Measurements from ENCODE around the gene TAP2.
"Not testable (repeated sequence)": the region's sequence is repeated elsewhere in the genome, so short reads cannot be mapped to it uniquely, and the experiment has no call there.

The TAP2 gene

DNA sequence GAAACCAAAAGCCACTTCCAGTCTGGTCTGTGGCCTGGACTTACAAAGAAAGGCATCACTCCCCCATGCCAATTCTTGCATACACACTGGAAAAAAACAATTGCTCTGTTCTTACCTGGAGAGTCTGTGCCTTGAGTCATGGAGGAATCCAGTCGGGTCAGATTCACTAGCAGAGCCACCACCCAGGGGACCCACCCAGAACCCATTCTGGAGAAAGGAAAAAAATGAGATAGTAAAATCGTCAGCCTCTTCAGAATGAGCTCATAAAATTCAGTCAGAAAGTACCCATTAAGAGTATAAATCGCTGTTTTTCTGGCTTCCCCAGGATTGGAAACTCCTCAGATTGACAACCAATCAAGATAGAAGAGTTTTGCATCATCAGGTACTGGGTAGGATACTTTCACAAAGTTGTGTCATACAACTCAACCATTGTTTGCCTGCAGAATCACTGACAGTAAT lies 21.8 kb downstream of the TAP2 start, which contains the start of gene HLA-DOB:
Gene HLA-DOB, minus strand, starts transcription at position 257 of the 459 bp plus-strand sequence. Its CDS starts 51 bp downstream, at position 206.
- no peak for DNase-seq
- Histone ChIP-seq H3K4me1 (ENCODE audit: control insufficient read depth, insufficient read depth, low read length, poor library complexity, severe bottlenecking) (no peaks in the 10 kb centered on the region), H3K36me3 (ENCODE audit: control insufficient read depth, insufficient read depth, low read length) (no peaks in the 10 kb centered on the region), H3K27me3 (replicated peaks; ENCODE audit: control insufficient read depth, insufficient read depth, low read length, poor library complexity, severe bottlenecking) (no peaks in the 10 kb centered on the region), H3K27ac (ENCODE audit: insufficient read depth, low read length, poor library complexity, severe bottlenecking) (no peak within 1 kb of the TSS), H3K9me3 (ENCODE audit: control insufficient read depth, low read length) (no peaks in the 10 kb centered on the region), H3K4me3 (ENCODE audit: insufficient read depth, low read depth, low read length, poor library complexity, severe bottlenecking) (no peak within 1 kb of the TSS)

DNA sequence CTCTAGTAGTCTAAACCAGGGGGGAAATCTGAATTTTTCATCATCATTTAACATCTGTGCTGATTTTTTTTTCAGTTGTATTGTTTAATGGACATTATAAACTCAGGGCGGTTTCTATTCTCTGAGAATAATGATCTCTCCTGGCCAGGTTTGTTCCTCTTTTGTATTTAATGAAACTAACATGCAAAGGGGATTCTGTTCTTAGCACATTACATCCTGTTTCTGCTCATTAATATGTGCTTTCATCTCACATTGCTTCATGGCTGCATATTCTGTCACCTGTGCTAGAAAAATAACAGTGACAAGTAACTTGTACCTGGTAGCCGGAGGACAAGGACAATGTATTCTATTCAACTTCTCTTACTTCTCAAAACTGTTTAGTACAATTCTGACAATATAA lies 22.5 kb downstream of the TAP2 start:
- Histone ChIP-seq H3K36me3 (ENCODE audit: control insufficient read depth, insufficient read depth, low read length) (no peaks in the 10 kb centered on the region), H3K27ac (ENCODE audit: insufficient read depth, low read length, poor library complexity, severe bottlenecking) (no peak overlapping the region), H3K4me1 (ENCODE audit: control insufficient read depth, insufficient read depth, low read length, poor library complexity, severe bottlenecking) (no peaks in the 10 kb centered on the region), H3K9me3 (ENCODE audit: control insufficient read depth, low read length) (no peaks in the 10 kb centered on the region), H3K27me3 (replicated peaks; ENCODE audit: control insufficient read depth, insufficient read depth, low read length, poor library complexity, severe bottlenecking) (no peaks in the 10 kb centered on the region), H3K4me3 (ENCODE audit: insufficient read depth, low read depth, low read length, poor library complexity, severe bottlenecking) (no peak overlapping the region)
- no peak for DNase-seq

DNA sequence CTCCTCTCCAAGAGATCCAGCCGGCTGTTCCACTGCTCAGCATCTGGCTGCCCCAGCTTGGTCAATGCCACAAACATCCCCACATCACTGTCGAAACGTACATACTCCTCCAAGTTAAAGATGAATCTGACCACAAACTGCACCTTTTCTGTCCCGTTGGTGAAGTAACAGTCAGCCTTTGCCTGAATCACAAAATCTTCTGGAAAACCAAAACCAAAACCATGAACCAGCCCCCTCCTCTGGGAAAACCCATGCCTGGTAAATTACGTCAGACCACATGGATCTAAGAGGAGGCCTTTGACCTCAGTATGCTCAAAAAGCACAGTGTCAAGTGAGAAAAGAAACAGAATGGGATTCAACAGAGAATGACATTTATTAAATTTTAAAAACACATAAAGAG lies 23.4 kb downstream of the TAP2 start:
- Histone ChIP-seq H3K27me3 (replicated peaks; ENCODE audit: control insufficient read depth, insufficient read depth, low read length, poor library complexity, severe bottlenecking) (no peaks in the 10 kb centered on the region), H3K4me1 (ENCODE audit: control insufficient read depth, insufficient read depth, low read length, poor library complexity, severe bottlenecking) (no peaks in the 10 kb centered on the region), H3K4me3 (ENCODE audit: insufficient read depth, low read depth, low read length, poor library complexity, severe bottlenecking) (no peak overlapping the region), H3K9me3 (ENCODE audit: control insufficient read depth, low read length) (no peaks in the 10 kb centered on the region), H3K27ac (ENCODE audit: insufficient read depth, low read length, poor library complexity, severe bottlenecking) (no peak overlapping the region), H3K36me3 (ENCODE audit: control insufficient read depth, insufficient read depth, low read length) (no peaks in the 10 kb centered on the region)
- no peak for DNase-seq

DNA sequence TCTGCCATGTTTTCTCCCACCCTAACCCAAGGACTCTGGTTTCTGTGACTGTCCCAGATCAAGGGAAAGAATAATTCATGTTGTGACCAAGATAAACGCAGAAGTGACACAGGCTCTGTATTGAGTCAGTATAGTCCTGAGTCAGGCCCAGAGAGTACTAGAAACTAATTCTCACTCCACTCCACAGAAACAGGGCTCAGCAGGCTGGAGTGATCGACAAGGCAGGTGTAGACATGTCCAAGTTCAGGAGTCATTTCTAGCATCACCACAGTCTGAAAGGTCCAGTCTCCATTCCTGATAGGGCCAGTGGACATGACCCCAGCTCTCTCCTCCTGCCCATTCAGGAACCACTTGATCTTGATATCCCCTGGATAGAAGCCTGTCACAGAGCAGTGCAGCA lies 24.4 kb downstream of the TAP2 start:
- H3K27me3 ChIP-seq (replicated peaks; ENCODE audit: control insufficient read depth, insufficient read depth, low read length, poor library complexity, severe bottlenecking), result no peaks in the 10 kb centered on the region
- H3K9me3 ChIP-seq (ENCODE audit: control insufficient read depth, low read length), result no peaks in the 10 kb centered on the region
- H3K27ac ChIP-seq (ENCODE audit: insufficient read depth, low read length, poor library complexity, severe bottlenecking), result no peak overlapping the region
- DNase-seq, result no peak
- no peak overlapping the region for H3K4me3 ChIP-seq (ENCODE audit: insufficient read depth, low read depth, low read length, poor library complexity, severe bottlenecking)
- H3K4me1 ChIP-seq (ENCODE audit: control insufficient read depth, insufficient read depth, low read length, poor library complexity, severe bottlenecking), result no peaks in the 10 kb centered on the region
- no peaks in the 10 kb centered on the region for H3K36me3 ChIP-seq (ENCODE audit: control insufficient read depth, insufficient read depth, low read length)

DNA sequence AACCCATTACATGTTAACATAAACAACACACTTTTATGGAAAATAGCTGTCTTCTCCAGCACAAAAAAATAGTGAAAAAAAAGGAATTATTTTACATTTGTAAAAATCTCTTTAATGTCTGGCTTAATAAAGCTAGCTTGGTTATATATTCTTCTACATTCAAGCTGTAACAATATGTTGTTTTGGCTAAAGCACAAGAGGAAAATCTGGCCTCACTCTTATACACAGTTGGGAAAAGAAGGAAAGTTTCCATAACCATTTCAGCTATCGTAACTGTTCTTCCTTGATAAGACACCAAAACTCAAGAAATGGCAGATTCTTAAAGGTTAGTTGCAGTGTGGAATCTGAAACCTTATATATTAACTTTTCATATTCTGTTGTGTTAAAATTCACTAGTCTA lies 29.4 kb downstream of the TAP2 start:
- Histone ChIP-seq H3K4me3 (ENCODE audit: insufficient read depth, low read depth, low read length, poor library complexity, severe bottlenecking) (no peak overlapping the region), H3K4me1 (ENCODE audit: control insufficient read depth, insufficient read depth, low read length, poor library complexity, severe bottlenecking) (no peaks in the 10 kb centered on the region), H3K9me3 (ENCODE audit: control insufficient read depth, low read length) (no peaks in the 10 kb centered on the region), H3K27me3 (replicated peaks; ENCODE audit: control insufficient read depth, insufficient read depth, low read length, poor library complexity, severe bottlenecking) (no peaks in the 10 kb centered on the region), H3K36me3 (ENCODE audit: control insufficient read depth, insufficient read depth, low read length) (no peaks in the 10 kb centered on the region), H3K27ac (ENCODE audit: insufficient read depth, low read length, poor library complexity, severe bottlenecking) (no peak overlapping the region)
- no peak for DNase-seq

DNA sequence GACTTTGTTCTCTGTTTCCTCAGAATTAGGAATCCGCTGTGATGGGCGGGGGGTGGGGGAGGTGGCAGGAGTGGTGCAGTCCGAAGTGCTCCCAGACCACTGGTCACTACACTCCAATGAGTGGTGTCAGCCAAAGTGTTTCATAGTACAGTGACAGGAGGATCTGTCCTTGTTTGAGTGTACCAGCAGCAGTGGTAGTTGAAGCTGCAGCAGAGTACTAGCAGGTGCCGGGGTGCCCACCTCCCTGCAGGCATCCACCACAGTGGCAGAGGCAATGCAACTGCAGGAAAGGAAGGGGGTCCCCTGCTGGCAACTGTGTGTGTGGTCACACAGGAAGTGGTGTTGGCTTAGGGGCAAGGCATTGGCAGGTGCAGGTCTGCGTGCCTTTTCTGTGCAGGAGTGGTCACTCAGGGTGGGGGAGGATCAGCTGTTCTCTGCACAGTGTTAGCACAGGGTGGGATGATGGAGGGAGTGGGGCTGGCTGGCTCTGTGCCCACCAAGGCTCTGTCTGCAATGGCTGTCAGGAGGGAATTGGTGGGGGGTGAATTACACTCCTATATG lies 31.4 kb downstream of the TAP2 start:
- peaks cover 5% of the 10 kb centered on the region for H3K27me3 ChIP-seq (replicated peaks; ENCODE audit: control insufficient read depth, insufficient read depth, low read length, poor library complexity, severe bottlenecking)
- no peaks in the 10 kb centered on the region for H3K9me3 ChIP-seq (ENCODE audit: control insufficient read depth, low read length)

DNA sequence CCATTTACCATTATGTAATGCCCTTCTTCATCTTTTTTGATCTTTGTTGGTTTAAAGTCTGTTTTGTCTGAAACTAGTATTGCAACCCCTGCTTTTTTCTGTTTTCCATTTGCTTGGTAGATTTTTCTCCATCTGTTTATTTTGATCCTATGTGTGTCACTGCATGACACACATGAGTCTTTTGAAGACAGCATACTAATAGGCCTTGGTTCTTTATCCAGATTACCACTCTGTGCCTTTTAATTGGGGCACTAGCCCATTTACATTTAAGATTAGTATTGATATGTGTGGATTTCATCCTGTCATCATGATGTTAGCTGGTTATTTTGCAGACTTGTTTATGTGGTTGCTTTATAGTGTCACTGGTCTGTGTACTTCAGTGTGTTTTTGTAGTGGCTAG lies 33.1 kb downstream of the TAP2 start:
- not testable (repeated sequence) for H3K4me1 ChIP-seq (ENCODE audit: control insufficient read depth, insufficient read depth, low read length, poor library complexity, severe bottlenecking); H3K9me3 ChIP-seq (ENCODE audit: control insufficient read depth, low read length); H3K36me3 ChIP-seq (ENCODE audit: control insufficient read depth, insufficient read depth, low read length); H3K27ac ChIP-seq (ENCODE audit: insufficient read depth, low read length, poor library complexity, severe bottlenecking); H3K27me3 ChIP-seq (replicated peaks; ENCODE audit: control insufficient read depth, insufficient read depth, low read length, poor library complexity, severe bottlenecking); DNase-seq; H3K4me3 ChIP-seq (ENCODE audit: insufficient read depth, low read depth, low read length, poor library complexity, severe bottlenecking)

More for the DNA sequence above, 31.4 kb downstream of the TAP2 start:
- no peak overlapping the region for H3K27ac ChIP-seq (ENCODE audit: insufficient read depth, low read length, poor library complexity, severe bottlenecking)
- DNase-seq, result no peak
- no peaks in the 10 kb centered on the region for H3K36me3 ChIP-seq (ENCODE audit: control insufficient read depth, insufficient read depth, low read length)
- no peaks in the 10 kb centered on the region for H3K4me1 ChIP-seq (ENCODE audit: control insufficient read depth, insufficient read depth, low read length, poor library complexity, severe bottlenecking)
- H3K4me3 ChIP-seq (ENCODE audit: insufficient read depth, low read depth, low read length, poor library complexity, severe bottlenecking), result no peak overlapping the region

DNA sequence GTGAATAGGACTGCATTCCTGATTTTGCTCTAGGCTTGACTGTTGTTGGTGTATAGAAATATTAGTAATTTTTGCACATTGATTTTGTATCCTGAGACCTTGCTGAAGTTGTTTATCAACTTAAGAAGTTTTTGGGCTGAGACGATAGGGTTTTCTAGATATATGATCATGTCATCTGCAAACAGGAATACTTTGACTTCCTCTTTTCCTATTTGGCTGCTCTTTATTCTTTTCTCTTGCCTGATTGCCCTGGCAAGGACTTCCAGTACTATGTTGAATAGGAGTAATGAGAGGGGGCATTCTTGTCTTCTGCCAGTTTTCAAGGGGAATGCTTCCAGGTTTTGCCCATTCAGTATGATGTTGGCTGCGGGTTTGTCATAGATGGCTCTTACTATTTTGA lies 35.1 kb downstream of the TAP2 start:
- no peaks in the 10 kb centered on the region for H3K36me3 ChIP-seq (ENCODE audit: control insufficient read depth, insufficient read depth, low read length)
- H3K9me3 ChIP-seq (ENCODE audit: control insufficient read depth, low read length), result no peaks in the 10 kb centered on the region
- no peak overlapping the region for H3K4me3 ChIP-seq (ENCODE audit: insufficient read depth, low read depth, low read length, poor library complexity, severe bottlenecking)
- H3K27ac ChIP-seq (ENCODE audit: insufficient read depth, low read length, poor library complexity, severe bottlenecking), result no peak overlapping the region
- no peaks in the 10 kb centered on the region for H3K4me1 ChIP-seq (ENCODE audit: control insufficient read depth, insufficient read depth, low read length, poor library complexity, severe bottlenecking)
- no peak for DNase-seq
- H3K27me3 ChIP-seq (replicated peaks; ENCODE audit: control insufficient read depth, insufficient read depth, low read length, poor library complexity, severe bottlenecking), result peaks cover 5% of the 10 kb centered on the region

DNA sequence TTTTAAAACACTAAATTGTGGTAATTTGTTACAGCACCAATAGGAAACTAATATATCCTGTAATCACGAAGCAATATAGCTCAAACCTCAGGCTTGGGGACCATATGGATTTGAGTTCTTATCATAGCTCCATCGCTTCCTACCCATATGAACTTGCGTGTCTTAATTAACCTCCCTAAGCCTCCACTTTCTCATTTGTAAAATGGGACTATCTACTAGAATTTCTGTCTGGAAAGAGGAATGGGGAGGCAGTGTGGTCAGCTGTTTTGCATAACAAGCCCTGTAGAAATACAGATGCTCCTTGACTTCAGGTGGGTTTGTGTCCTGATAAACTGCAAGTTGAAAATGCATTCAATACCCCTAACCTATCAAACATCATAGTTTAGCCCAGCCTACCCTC lies 38.8 kb downstream of the TAP2 start:
- H3K9me3 ChIP-seq (ENCODE audit: control insufficient read depth, low read length), result no peaks in the 10 kb centered on the region
- no peaks in the 10 kb centered on the region for H3K4me1 ChIP-seq (ENCODE audit: control insufficient read depth, insufficient read depth, low read length, poor library complexity, severe bottlenecking)
- H3K27ac ChIP-seq (ENCODE audit: insufficient read depth, low read length, poor library complexity, severe bottlenecking), result no peak overlapping the region
- no peak overlapping the region for H3K4me3 ChIP-seq (ENCODE audit: insufficient read depth, low read depth, low read length, poor library complexity, severe bottlenecking)
- no peak for DNase-seq
- peaks cover 5% of the 10 kb centered on the region for H3K27me3 ChIP-seq (replicated peaks; ENCODE audit: control insufficient read depth, insufficient read depth, low read length, poor library complexity, severe bottlenecking)
- H3K36me3 ChIP-seq (ENCODE audit: control insufficient read depth, insufficient read depth, low read length), result no peaks in the 10 kb centered on the region

DNA sequence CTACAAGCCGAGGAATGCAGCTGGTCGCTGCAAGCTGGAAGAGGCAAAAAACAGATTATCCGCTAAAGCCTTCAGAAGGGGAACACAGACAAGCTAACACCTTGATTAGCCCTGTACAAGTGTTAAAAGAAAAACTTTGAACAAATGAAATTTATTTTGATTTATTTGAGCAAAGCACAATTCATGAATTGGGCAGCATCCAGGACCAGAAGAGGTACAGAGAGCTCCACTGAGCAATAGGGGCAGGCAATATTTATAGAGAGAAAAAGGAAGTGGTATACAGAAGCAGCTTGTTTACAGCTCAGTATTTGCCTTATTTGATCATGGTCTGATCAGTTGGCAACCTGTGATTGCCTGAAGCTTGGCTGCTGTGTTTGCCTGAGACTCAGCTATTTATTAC lies 39.4 kb downstream of the TAP2 start:
- no peak overlapping the region for H3K27ac ChIP-seq (ENCODE audit: insufficient read depth, low read length, poor library complexity, severe bottlenecking)
- no peaks in the 10 kb centered on the region for H3K9me3 ChIP-seq (ENCODE audit: control insufficient read depth, low read length)
- peaks cover 5% of the 10 kb centered on the region for H3K27me3 ChIP-seq (replicated peaks; ENCODE audit: control insufficient read depth, insufficient read depth, low read length, poor library complexity, severe bottlenecking)
- DNase-seq, result no peak
- H3K4me3 ChIP-seq (ENCODE audit: insufficient read depth, low read depth, low read length, poor library complexity, severe bottlenecking), result no peak overlapping the region
- H3K4me1 ChIP-seq (ENCODE audit: control insufficient read depth, insufficient read depth, low read length, poor library complexity, severe bottlenecking), result no peaks in the 10 kb centered on the region
- H3K36me3 ChIP-seq (ENCODE audit: control insufficient read depth, insufficient read depth, low read length), result no peaks in the 10 kb centered on the region

All from effector memory CD4-positive, alpha-beta T cell (primary cell).